CD4-positive, CD25-positive, alpha-beta regulatory T cell (primary cell): ENCODE data around the gene ZNF691. TPM values are rescaled to one million over a fixed set of nuclear protein-coding genes. Genes with fewer than 3 reads are reported as not detected.
A peak's percentile ranks its signal among the peaks of the same experiment; 100 is the strongest.
"Not testable (repeated sequence)": the region's sequence is repeated elsewhere in the genome, so short reads cannot be mapped to it uniquely, and the experiment has no call there.

Source experiments
- ATAC-seq, 2 donors: fragments of 150-1000 bp; cut with Tn5 transposase; one replicate each; pipeline ENCODE4 v1.10.0; 2021; ENCODE audit warnings: low read depth in 2 of 2, moderate number of reproducible peaks in 2 of 2, moderate library complexity in 1 of 2
- DNase-seq, 3 donors: peaks; one replicate each; pipeline versions ENCODE4 v3.0.0 to v3.0.0-alpha.2; 2012 to 2022; ENCODE audit warnings: mixed read lengths in 1 of 3
- H3K27ac ChIP-seq: one replicate; pipeline ENCODE4 v1.7.0; 2013; ENCODE audit warnings: mild to moderate bottlenecking, low read length; ENCODE audit not compliant: insufficient read depth, poor library complexity, severe bottlenecking
- H3K27me3 ChIP-seq: one replicate; pipeline ENCODE4 v1.7.0; 2013; ENCODE audit warnings: low read length; ENCODE audit not compliant: control insufficient read depth, insufficient read depth
- H3K36me3 ChIP-seq: one replicate; pipeline ENCODE4 v1.7.0; 2013; ENCODE audit warnings: mild to moderate bottlenecking, low read length, moderate library complexity; ENCODE audit not compliant: control insufficient read depth, insufficient read depth
- H3K4me1 ChIP-seq: 2 replicates; pipeline ENCODE4 v1.7.0; 2013; ENCODE audit warnings: mild to moderate bottlenecking, low read length; ENCODE audit not compliant: insufficient read depth, control insufficient read depth, poor library complexity, severe bottlenecking
- H3K4me3 ChIP-seq: one replicate; pipeline ENCODE4 v1.7.0; 2013; ENCODE audit warnings: low read depth, mild to moderate bottlenecking, low read length, moderate library complexity
- H3K9me3 ChIP-seq, 2 experiments: 1 replicate in 1 of 2; 2 replicates in 1 of 2; pipeline ENCODE4 v1.7.0; 2013; ENCODE audit warnings: low read length in 2 of 2, mild to moderate bottlenecking in 1 of 2, moderate library complexity in 1 of 2; ENCODE audit not compliant: control insufficient read depth in 2 of 2
- H3K27ac Mint-ChIP-seq, 3 donors: one replicate each; pipeline ENCODE4 v1.8.0; 2020 to 2022; ENCODE audit warnings: mild to moderate bottlenecking in 3 of 3, mixed read lengths in 3 of 3, moderate library complexity in 2 of 3
- H3K27me3 Mint-ChIP-seq: one replicate; pipeline ENCODE4 v1.8.0; 2022; ENCODE audit warnings: mild to moderate bottlenecking, mixed read lengths
- H3K36me3 Mint-ChIP-seq: one replicate; pipeline ENCODE4 v1.8.0; 2020; ENCODE audit warnings: mixed read lengths
- H3K4me1 Mint-ChIP-seq, 4 donors: one replicate each; pipeline ENCODE4 v1.8.0; 2020 to 2022; ENCODE audit warnings: mixed read lengths in 4 of 4, mild to moderate bottlenecking in 1 of 4
- H3K4me3 Mint-ChIP-seq, 4 donors: one replicate each; pipeline ENCODE4 v1.8.0; 2020 to 2022; ENCODE audit warnings: mild to moderate bottlenecking in 4 of 4, mixed read lengths in 4 of 4, moderate library complexity in 3 of 4
- H3K9me3 Mint-ChIP-seq, 7 donors: one replicate each; pipeline ENCODE4 v1.8.0; 2020 to 2022; ENCODE audit warnings: mixed read lengths in 7 of 7, mild to moderate bottlenecking in 3 of 7, moderate library complexity in 2 of 7
- polyA plus RNA-seq, 4 donors: library from polyadenylated mRNA; unstranded; fragments of 300-500 nt; fragmentation: Illumina TruSeq; gene quantifications; one replicate each; pipeline ENCODE4 v1.2.3, GENCODE V29; 2021
- total RNA-seq: library from RNA; stranded (reverse); gene quantifications from one replicate; pipeline ENCODE4 v1.2.3, GENCODE V29; 2022

The ZNF691 gene
- total and polyA plus RNA-seq, 5 donors from 2014 or later, result 5.3 to 13.7 (median 9.5) TPM

- H3K36me3 Mint-ChIP-seq, result no peaks in the 10 kb centered on the region
- no peaks in the 10 kb centered on the region for H3K9me3 ChIP-seq
- H3K4me3 Mint-ChIP-seq, result no peak overlapping the region
- H3K4me3 ChIP-seq, result no peak overlapping the region
- no peaks in the 10 kb centered on the region for H3K4me1 ChIP-seq
- peaks cover 42% of the 10 kb centered on the region for H3K27me3 Mint-ChIP-seq
- no peaks in the 10 kb centered on the region for H3K36me3 ChIP-seq
- DNase-seq (no peak), ATAC-seq (no peak)
- peaks cover 0 to 7% (median 2%) of the 10 kb centered on the region in 7 donors for H3K9me3 Mint-ChIP-seq
- H3K27ac Mint-ChIP-seq, result no peak overlapping the region
- H3K4me1 Mint-ChIP-seq, result peaks cover 0 to 2% (median 0%) of the 10 kb centered on the region in 4 donors
- H3K27ac ChIP-seq, result no peak overlapping the region
- H3K27me3 ChIP-seq, result peaks cover 4% of the 10 kb centered on the region
These were observed 20.1 kb downstream of the ZNF691 start for GRCh38 chr1:42866549-42866948.

GRCh38 chr1:42868466-42868865, 22.1 kb downstream of the ZNF691 start:
- not testable (repeated sequence) for H3K27ac Mint-ChIP-seq, H3K27me3 ChIP-seq, H3K36me3 Mint-ChIP-seq, H3K9me3 ChIP-seq, H3K36me3 ChIP-seq, H3K4me1 Mint-ChIP-seq, H3K4me1 ChIP-seq, H3K4me3 Mint-ChIP-seq, H3K27ac ChIP-seq, ATAC-seq, H3K9me3 Mint-ChIP-seq, DNase-seq, H3K4me3 ChIP-seq
- H3K27me3 Mint-ChIP-seq, result peaks cover 41% of the 10 kb centered on the region

- not testable (repeated sequence) for H3K36me3 ChIP-seq, H3K4me1 ChIP-seq, H3K9me3 Mint-ChIP-seq, H3K9me3 ChIP-seq, H3K4me3 Mint-ChIP-seq, H3K36me3 Mint-ChIP-seq, H3K4me3 ChIP-seq, H3K4me1 Mint-ChIP-seq, H3K27ac Mint-ChIP-seq, H3K27me3 ChIP-seq, H3K27ac ChIP-seq, DNase-seq, ATAC-seq
- H3K27me3 Mint-ChIP-seq, result peaks cover 44% of the 10 kb centered on the region
These were observed 22.8 kb downstream of the ZNF691 start for GRCh38 chr1:42869254-42869653.

- DNase-seq, H3K9me3 Mint-ChIP-seq, H3K4me1 Mint-ChIP-seq, H3K9me3 ChIP-seq, H3K36me3 ChIP-seq, H3K36me3 Mint-ChIP-seq, H3K27ac ChIP-seq, H3K4me3 ChIP-seq, H3K27ac Mint-ChIP-seq, H3K4me3 Mint-ChIP-seq, H3K4me1 ChIP-seq, ATAC-seq, H3K27me3 ChIP-seq: not testable (repeated sequence)
- peaks cover 41% of the 10 kb centered on the region for H3K27me3 Mint-ChIP-seq
These were observed 23.3 kb downstream of the ZNF691 start for GRCh38 chr1:42869751-42870150.

- not testable (repeated sequence) for H3K36me3 ChIP-seq, H3K4me3 Mint-ChIP-seq, H3K4me3 ChIP-seq, H3K9me3 ChIP-seq, H3K4me1 Mint-ChIP-seq, H3K9me3 Mint-ChIP-seq, H3K27me3 ChIP-seq, DNase-seq, H3K36me3 Mint-ChIP-seq, H3K27ac Mint-ChIP-seq, H3K4me1 ChIP-seq, H3K27ac ChIP-seq, ATAC-seq
- H3K27me3 Mint-ChIP-seq, result peaks cover 44% of the 10 kb centered on the region
These were observed 26.7 kb downstream of the ZNF691 start for GRCh38 chr1:42873108-42873507.

- Mint-ChIP-seq H3K4me3 (no peak overlapping the region), H3K27ac (no peak overlapping the region), H3K27me3 (peaks cover 44% of the 10 kb centered on the region)
These were observed 27.3 kb downstream of the ZNF691 start for GRCh38 chr1:42873670-42874069.

GRCh38 chr1:42876009-42876408, 29.6 kb downstream of the ZNF691 start:
- no peak overlapping the region for H3K27ac ChIP-seq
- no peaks in the 10 kb centered on the region for H3K4me1 ChIP-seq
- H3K4me3 ChIP-seq, result no peak overlapping the region
- no peaks in the 10 kb centered on the region for H3K36me3 Mint-ChIP-seq
- peaks cover 7% of the 10 kb centered on the region for H3K27me3 ChIP-seq
- H3K9me3 ChIP-seq, result no peaks in the 10 kb centered on the region
- no peak overlapping the region for H3K4me3 Mint-ChIP-seq
- no peak for DNase-seq
- ATAC-seq, result no peak
- H3K27ac Mint-ChIP-seq, result peak overlapping the region in 1 of 3 donors; percentile 13
- H3K4me1 Mint-ChIP-seq, result peaks cover 0 to 2% (median 0%) of the 10 kb centered on the region in 4 donors
- peaks cover 0 to 5% (median 1%) of the 10 kb centered on the region in 7 donors for H3K9me3 Mint-ChIP-seq
- no peaks in the 10 kb centered on the region for H3K36me3 ChIP-seq
- H3K27me3 Mint-ChIP-seq, result peaks cover 33% of the 10 kb centered on the region

More at GRCh38 chr1:42873670-42874069, 27.3 kb downstream of the ZNF691 start:
- H3K4me3 ChIP-seq, result no peak overlapping the region
- H3K27ac ChIP-seq, result no peak overlapping the region
- DNase-seq (no peak), ATAC-seq (no peak)
- H3K9me3 Mint-ChIP-seq, result peaks cover 0 to 7% (median 1%) of the 10 kb centered on the region in 7 donors
- no peaks in the 10 kb centered on the region for H3K9me3 ChIP-seq
- H3K4me1 Mint-ChIP-seq, result peaks cover 0 to 2% (median 0%) of the 10 kb centered on the region in 4 donors
- peaks cover 7% of the 10 kb centered on the region for H3K27me3 ChIP-seq
- H3K36me3 Mint-ChIP-seq, result no peaks in the 10 kb centered on the region
- no peaks in the 10 kb centered on the region for H3K4me1 ChIP-seq
- no peaks in the 10 kb centered on the region for H3K36me3 ChIP-seq

GRCh38 chr1:42877380-42877779, 31.0 kb downstream of the ZNF691 start:
- H3K9me3 Mint-ChIP-seq, result peaks cover 0 to 5% (median 1%) of the 10 kb centered on the region in 7 donors
- H3K4me3 ChIP-seq, result no peak overlapping the region
- no peak overlapping the region for H3K4me3 Mint-ChIP-seq
- H3K9me3 ChIP-seq, result no peaks in the 10 kb centered on the region
- no peaks in the 10 kb centered on the region for H3K4me1 ChIP-seq
- no peak overlapping the region for H3K27ac ChIP-seq
- ATAC-seq (no peak), DNase-seq (no peak)
- H3K27me3 Mint-ChIP-seq, result peaks cover 29% of the 10 kb centered on the region
- no peaks in the 10 kb centered on the region for H3K4me1 Mint-ChIP-seq
- H3K27ac Mint-ChIP-seq, result no peak overlapping the region
- H3K27me3 ChIP-seq, result peaks cover 8% of the 10 kb centered on the region
- no peaks in the 10 kb centered on the region for H3K36me3 ChIP-seq
- no peaks in the 10 kb centered on the region for H3K36me3 Mint-ChIP-seq
